Measurements from ENCODE around the gene CAD.
"Not testable (repeated sequence)": the region's sequence is repeated elsewhere in the genome, so short reads cannot be mapped to it uniquely, and the experiment has no call there.

CAD gene

GRCh38 chr2:27217173-27218121 lies at the start of gene CAD:
TSS of gene CAD (plus strand) at chr2:27217369. CDS start at chr2:27217552, 183 bp downstream.
- DNase-seq = peak; percentile 67

- no peak for DNase-seq
Measured at GRCh38 chr2:27170581-27171337, 46.4 kb upstream of the CAD start.

- DNase-seq = no peak
Measured at GRCh38 chr2:27171351-27171848, 45.8 kb upstream of the CAD start.

GRCh38 chr2:27174638-27175037 lies 42.5 kb upstream of the CAD start:
- no peak for DNase-seq

GRCh38 chr2:27175330-27175729 lies 41.8 kb upstream of the CAD start:
- DNase-seq = no peak

GRCh38 chr2:27175781-27176180 lies 41.4 kb upstream of the CAD start:
- not testable (repeated sequence) for DNase-seq

- no peak for DNase-seq
Measured at GRCh38 chr2:27177441-27178351, 39.5 kb upstream of the CAD start.

GRCh38 chr2:27178469-27178868 lies 38.7 kb upstream of the CAD start:
- no peak for DNase-seq

GRCh38 chr2:27179344-27180000 lies 37.7 kb upstream of the CAD start:
- no peak for DNase-seq

- DNase-seq = no peak
Measured at GRCh38 chr2:27182346-27182745, 34.8 kb upstream of the CAD start.

GRCh38 chr2:27184115-27184514 lies 33.1 kb upstream of the CAD start:
- peak; percentile 31 for DNase-seq

GRCh38 chr2:27185331-27186026 lies 31.7 kb upstream of the CAD start:
- DNase-seq = peak; percentile 68

GRCh38 chr2:27186613-27187345 lies 30.4 kb upstream of the CAD start:
- DNase-seq = no peak

- no peak for DNase-seq
Measured at GRCh38 chr2:27189989-27190388, 27.2 kb upstream of the CAD start.

GRCh38 chr2:27191070-27191829 lies 25.9 kb upstream of the CAD start:
- DNase-seq = peak; percentile 51

- DNase-seq = no peak
Measured at GRCh38 chr2:27194538-27195354, 22.4 kb upstream of the CAD start.

- DNase-seq = not testable (repeated sequence)
Measured at GRCh38 chr2:27195799-27196198, 21.4 kb upstream of the CAD start.

GRCh38 chr2:27198068-27198467 lies 19.1 kb upstream of the CAD start:
- not testable (repeated sequence) for DNase-seq

- DNase-seq = no peak
Measured at GRCh38 chr2:27198627-27199026, 18.5 kb upstream of the CAD start.

Measured in GF-D8 (cell line).